ENCODE measurements around the gene NRG3. TPM values are rescaled to one million over a fixed set of nuclear protein-coding genes. Genes with fewer than 3 reads are reported as not detected.

The NRG3 gene
- total and polyA plus RNA-seq, 2 of the 4 experiments (the other 2 are of a cell fraction), result not detected

DNA sequence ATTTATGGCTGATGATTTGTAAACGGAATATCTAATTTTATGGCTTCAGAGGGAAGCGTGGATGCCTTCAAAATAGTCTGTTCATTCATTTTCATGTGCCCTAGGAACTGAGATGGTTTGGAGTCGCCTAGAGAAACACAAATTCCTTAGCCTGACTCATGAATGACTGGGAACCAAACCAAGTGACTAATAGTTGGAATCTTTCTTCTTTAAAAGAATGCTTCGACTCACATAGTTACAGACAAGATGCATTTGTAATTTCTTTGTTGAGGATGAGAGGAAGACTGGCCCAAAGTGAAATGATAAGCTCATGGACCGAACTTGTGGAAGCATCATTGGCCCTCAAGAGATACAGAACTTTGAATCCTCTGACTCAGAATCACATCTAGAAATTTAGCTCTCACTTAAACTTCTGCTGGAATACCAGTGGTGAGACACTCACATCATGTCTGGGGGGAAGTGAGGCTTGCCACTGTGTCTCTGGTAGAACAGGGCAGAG lies 1107.2 kb downstream of the NRG3 start:
- H2AFZ ChIP-seq (replicated peaks; ENCODE audit: low read length, poor library complexity), result no peak overlapping the region
- no peak overlapping the region for H4K5ac ChIP-seq (ENCODE audit: low read depth, low read length)
- H3K18ac ChIP-seq (ENCODE audit: low read depth, low read length), result no peak overlapping the region
- TF ChIP-seq BHLHE40 (IDR thresholded peaks at IDR 0.05; ENCODE audit: low read depth, low read length), result 0 out of 2 replicates have a peak, but pooled peaks have one; percentile 21
- peak; percentile 79 for TF ChIP-seq FOS (IDR thresholded peaks at IDR 0.05; ENCODE audit: low read depth, low read length)
- TF ChIP-seq RAD21 (IDR thresholded peaks at IDR 0.05; ENCODE audit: low read length), result no peak
- TF ChIP-seq RFX5 (IDR thresholded peaks at IDR 0.05; ENCODE audit: low read depth, low read length), result no peak
- H3K56ac ChIP-seq (ENCODE audit: extremely low read depth, insufficient read depth, low read length), result no peak overlapping the region
- no peak overlapping the region for H2AK5ac ChIP-seq (ENCODE audit: low read depth, low read length)
- H3K27ac ChIP-seq (ENCODE audit: insufficient read depth, low read length), result no peak overlapping the region
- ChIA-PET CTCF (no interaction called here), POLR2A (ENCODE audit: unreplicated experiment) (no interaction called here)
- H4K91ac ChIP-seq (ENCODE audit: insufficient read depth, low read depth, low read length), result no peak overlapping the region
- WGBS, 2 experiments (ENCODE audit: extremely low coverage in 2 of 2, insufficient read length in 1 of 2), result no CpG with 5 or more reads among the region's 5 CpGs
- H4K20me1 ChIP-seq (ENCODE audit: insufficient read depth, low read length), result no peaks in the 10 kb centered on the region
- intact Hi-C loops (cut with micrococcal nuclease), result no loop called here
- no peak overlapping the region for H2BK5ac ChIP-seq (ENCODE audit: low read depth, low read length, poor library complexity, severe bottlenecking)
- BruUV-seq (replicated peaks), result no TSS peak
- no peak overlapping the region for H3K14ac ChIP-seq (replicated peaks; ENCODE audit: low read depth, low read length)
- no peak overlapping the region for H2AK9ac ChIP-seq (replicated peaks; ENCODE audit: low read depth, low read length, poor library complexity)
- no peak overlapping the region for H4K8ac ChIP-seq (ENCODE audit: low read depth in 2 of 2, low read length in 2 of 2)
- H3K4me2 ChIP-seq (ENCODE audit: low read depth, low read length), result no peak overlapping the region
- no peaks in the 10 kb centered on the region for H3K27me3 ChIP-seq (ENCODE audit: control insufficient read depth, insufficient read depth, low read length)
- no peaks in the 10 kb centered on the region; the same call in 1 of the 2 replicates for H3K9me1 ChIP-seq (ENCODE audit: insufficient read depth, low read length)
- H3K4ac ChIP-seq (ENCODE audit: low read depth, low read length), result no peak overlapping the region
- no peaks in the 10 kb centered on the region for H3K79me1 ChIP-seq (ENCODE audit: low read depth in 1 of 2, low read length in 2 of 2)
- H3K9ac ChIP-seq (ENCODE audit: low read depth, low read length), result no peak overlapping the region
- 0 out of 2 replicates have a peak, but pooled peaks cover 2% of the 10 kb centered on the region for H3K4me1 ChIP-seq (ENCODE audit: control insufficient read depth, insufficient read depth, low read length)
- ATAC-seq (ENCODE audit: low read depth) (peak; percentile 90), DNase-seq (peak; percentile 87)
- 0 out of 2 replicates have a peak overlapping the region, but pooled peaks have one; percentile 40 for H2BK120ac ChIP-seq (ENCODE audit: low read depth, low read length)
- no peaks in the 10 kb centered on the region for H3K9me3 ChIP-seq (ENCODE audit: control insufficient read depth, insufficient read depth, low read length)
- dilution Hi-C loops (cut with HindIII; ENCODE audit: low sequenced_read_pairs, unreplicated experiment), result no loop called here
- H3K36me3 ChIP-seq (ENCODE audit: control insufficient read depth, insufficient read depth, low read length), result no peaks in the 10 kb centered on the region
- in situ Hi-C loops (cut with MboI; ENCODE audit: low sequenced_read_pairs), result no loop called here
- H2BK20ac ChIP-seq (ENCODE audit: low read depth, low read length), result no peak overlapping the region
- H2BK15ac ChIP-seq (ENCODE audit: low read depth, low read length), result no peak overlapping the region
- no peak overlapping the region for H3K4me3 ChIP-seq (ENCODE audit: insufficient read depth, low read depth, low read length)
- H3K23ac ChIP-seq (ENCODE audit: low read depth, low read length), result no peak overlapping the region

Data from IMR-90 (cell line).